SKM-1 (cell line): Measurements from ENCODE around the gene ADAMTS6.

Experiments
- DNase-seq: peaks from one replicate; lab custom pipeline; 2025; ENCODE audit not compliant: unreplicated experiment; lab: John Stamatoyannopoulos, UW

ADAMTS6 gene

GRCh38 chr5:65474130-65474711, 7.5 kb downstream of the ADAMTS6 start:
- no peak for DNase-seq

- DNase-seq = no peak
Measured at GRCh38 chr5:65468633-65469032, 13.1 kb downstream of the ADAMTS6 start.

- no peak for DNase-seq
Measured at GRCh38 chr5:65462139-65462705, 19.5 kb downstream of the ADAMTS6 start.

GRCh38 chr5:65461490-65461889, 20.2 kb downstream of the ADAMTS6 start:
- no peak for DNase-seq

- no peak for DNase-seq
Measured at GRCh38 chr5:65459995-65460394, 21.7 kb downstream of the ADAMTS6 start.

GRCh38 chr5:65455064-65455463, 26.7 kb downstream of the ADAMTS6 start:
- no peak for DNase-seq

GRCh38 chr5:65451436-65451835, 30.3 kb downstream of the ADAMTS6 start:
- no peak for DNase-seq

GRCh38 chr5:65446682-65447081, 35.0 kb downstream of the ADAMTS6 start:
- no peak for DNase-seq

- DNase-seq = no peak
Measured at GRCh38 chr5:65441800-65442199, 39.9 kb downstream of the ADAMTS6 start.

GRCh38 chr5:65440456-65440855, 41.3 kb downstream of the ADAMTS6 start:
- no peak for DNase-seq

GRCh38 chr5:65434122-65434521, 47.6 kb downstream of the ADAMTS6 start:
- DNase-seq = no peak

- no peak for DNase-seq
Measured at GRCh38 chr5:65426656-65427055, 55.1 kb downstream of the ADAMTS6 start.

- DNase-seq = no peak
Measured at GRCh38 chr5:65423623-65424022, 58.1 kb downstream of the ADAMTS6 start.

GRCh38 chr5:65418661-65419060, 63.1 kb downstream of the ADAMTS6 start:
- no peak for DNase-seq

GRCh38 chr5:65413822-65414221, 67.9 kb downstream of the ADAMTS6 start:
- DNase-seq = no peak

- no peak for DNase-seq
Measured at GRCh38 chr5:65412842-65413241, 68.9 kb downstream of the ADAMTS6 start.

GRCh38 chr5:65411356-65411755, 70.4 kb downstream of the ADAMTS6 start:
- no peak for DNase-seq

- DNase-seq = no peak
Measured at GRCh38 chr5:65395526-65396155, 86.1 kb downstream of the ADAMTS6 start.

- DNase-seq = no peak
Measured at GRCh38 chr5:65394087-65394486, 87.6 kb downstream of the ADAMTS6 start.

- no peak for DNase-seq
Measured at GRCh38 chr5:65391591-65391990, 90.1 kb downstream of the ADAMTS6 start.

GRCh38 chr5:65390208-65390607, 91.5 kb downstream of the ADAMTS6 start:
- DNase-seq = no peak

GRCh38 chr5:65383859-65384258, 97.9 kb downstream of the ADAMTS6 start:
- DNase-seq = no peak

- no peak for DNase-seq
Measured at GRCh38 chr5:65382582-65382981, 99.1 kb downstream of the ADAMTS6 start.
